OCI-LY7 (cell line): ENCODE results near the gene KIAA0930. TPM values are rescaled to one million over a fixed set of nuclear protein-coding genes. Genes with fewer than 3 reads are reported as not detected.

Experiments used
- BruUV-seq: library from RNA; stranded (reverse); fragments of 400-500 nt; replicated peaks from 2 replicates; lab custom pipeline; 2021; lab: Mats Ljungman, UMichigan
- CTCF ChIA-PET: fragments of 300-600 bp; sonication (Branson Sonifier 250); formaldehyde crosslinking; loops from one replicate; lab custom pipeline; 2022; ENCODE audit warnings: antibody characterized with exemption; ENCODE audit not compliant: unreplicated experiment; lab: Charles Lee
- POLR2A ChIA-PET: fragments of 300-600 bp; sonication (Branson Sonifier 250); formaldehyde crosslinking; loops from one replicate; lab custom pipeline; 2022; ENCODE audit warnings: antibody characterized with exemption; lab: Charles Lee
- DNase-seq: peaks from one replicate; pipeline ENCODE4 v3.0.0-alpha.2; 2015; ENCODE audit warnings: low spot score
- H2AFZ ChIP-seq: fragments of 200-600 bp; sonication (generic), shearing (Covaris generic); 2 replicates; pipeline ENCODE4 v1.6.1; 2014; ENCODE audit warnings: mild to moderate bottlenecking, antibody characterized with exemption, low read length, moderate library complexity
- H3K27ac ChIP-seq: fragments of 200-600 bp; sonication (generic); 2 replicates; pipeline ENCODE4 v1.5.1; 2014; ENCODE audit warnings: mixed run types, low read depth, mild to moderate bottlenecking, moderate library complexity, low read length, inconsistent platforms; ENCODE audit not compliant: poor library complexity, severe bottlenecking
- H3K36me3 ChIP-seq: fragments of 200-600 bp; sonication (generic); 2 replicates; pipeline ENCODE4 v1.6.1; 2014; ENCODE audit warnings: mild to moderate bottlenecking, antibody characterized with exemption, low read length, moderate library complexity, mixed read lengths; ENCODE audit not compliant: insufficient read depth
- H3K4me1 ChIP-seq: fragments of 200-600 bp; sonication (generic); 2 replicates; pipeline ENCODE4 v1.5.1; 2014; ENCODE audit warnings: mild to moderate bottlenecking, low read length; ENCODE audit not compliant: insufficient read depth, poor library complexity, severe bottlenecking
- H3K4me2 ChIP-seq: fragments of 200-600 bp; sonication (generic); 2 replicates; pipeline ENCODE4 v1.6.1; 2014; ENCODE audit warnings: mild to moderate bottlenecking, low read length
- H3K4me3 ChIP-seq: fragments of 200-600 bp; sonication (generic); 2 replicates; pipeline ENCODE4 v1.5.1; 2014; ENCODE audit warnings: mild to moderate bottlenecking, low read depth, low read length; ENCODE audit not compliant: poor library complexity, severe bottlenecking
- H3K79me2 ChIP-seq: fragments of 200-600 bp; sonication (generic); 2 replicates; pipeline ENCODE4 v1.6.1; 2016; ENCODE audit warnings: low read depth, mild to moderate bottlenecking, low read length, moderate library complexity, mixed read lengths; ENCODE audit not compliant: insufficient read depth
- H3K9me2 ChIP-seq: fragments of 200-600 bp; sonication (generic); 2 replicates; pipeline ENCODE4 v1.6.1; 2016; ENCODE audit warnings: mild to moderate bottlenecking, low read length, mixed read lengths; ENCODE audit not compliant: insufficient read depth
- H3K9me3 ChIP-seq: fragments of 200-600 bp; sonication (generic); 2 replicates; pipeline ENCODE4 v1.6.1; 2014; ENCODE audit warnings: mild to moderate bottlenecking, mixed run types, low read length, mixed read lengths
- H4K20me1 ChIP-seq: fragments of 200-600 bp; sonication (generic); 2 replicates; pipeline ENCODE4 v1.6.1; 2014; ENCODE audit warnings: mild to moderate bottlenecking, antibody characterized with exemption, low read length, moderate library complexity, mixed read lengths; ENCODE audit not compliant: insufficient read depth
- CTCF ChIP-seq: fragments of 200-600 bp; sonication (generic); conservative IDR thresholded peaks from 2 replicates; pipeline ENCODE4 v1.5.1; 2014; ENCODE audit warnings: mild to moderate bottlenecking, antibody characterized with exemption, low read length, moderate library complexity, mixed read lengths
- EZH2phosphoT487 ChIP-seq: fragments of 200-600 bp; sonication (generic); IDR thresholded peaks from 2 replicates; pipeline ENCODE4 v1.6.1; 2018; ENCODE audit warnings: low read depth, borderline replicate concordance, mild to moderate bottlenecking, mixed run types, antibody characterized with exemption, low read length, moderate library complexity, mixed read lengths
- intact Hi-C: fragments of 100-400 bp; cut with micrococcal nuclease; formaldehyde crosslinking; loops from one replicate; pipeline ENCODE4 v1.10.0; 2022; ENCODE audit not compliant: unreplicated experiment
- total RNA-seq, 2 experiments: library from RNA; depleted of rRNA in 1 of 2; stranded (reverse); fragments of >200 nt in 1 of 2; shearing (Covaris generic) in 1 of 2; gene quantifications; 2 replicates each; pipeline ENCODE4 v1.2.3, GENCODE V29; 2014 to 2022

Gene KIAA0930
- total RNA-seq, 2 experiments from 2014 or later = 80.7 to 93.9 TPM

- Histone ChIP-seq H3K79me2 (peaks cover 61% of the 10 kb centered on the region), H3K27ac (peak overlapping the region; percentile 91), H3K4me3 (peak overlapping the region; percentile 61), H3K36me3 (peaks cover 57% of the 10 kb centered on the region), H3K9me2 (no peaks in the 10 kb centered on the region), H3K4me1 (peaks cover 80% of the 10 kb centered on the region), H3K9me3 (no peaks in the 10 kb centered on the region), H2AFZ (no peak overlapping the region), H3K4me2 (peak overlapping the region; percentile 84), H4K20me1 (peaks cover 16% of the 10 kb centered on the region)
- CTCF ChIA-PET = interaction anchor here (0.6 to 1.9 kb wide), 3 partner anchors 26 to 27 kb away, joined by 3 to 6 read pairs (median 3); no protein-coding TSS in a partner anchor
- no TSS peak for BruUV-seq
- TF ChIP-seq EZH2phosphoT487 (no peak), CTCF (no peak)
- peak; percentile 75 for DNase-seq
- intact Hi-C loops = loop anchor here (1.0 to 10.0 kb wide), 2 partner anchors 27 to 71 kb away; partner anchors contain the start of gene NUP50
- POLR2A ChIA-PET = interaction anchor here (0.8 to 1.3 kb wide), 3 partner anchors 10 to 27 kb away, joined by 5 to 6 read pairs (median 5); no protein-coding TSS in a partner anchor
Observed at GRCh38 chr22:45235851-45236342, 4.8 kb downstream of the KIAA0930 start.

GRCh38 chr22:45235101-45235777, 5.5 kb downstream of the KIAA0930 start:
- peak; percentile 90 for DNase-seq
- H3K4me1 ChIP-seq = peaks cover 80% of the 10 kb centered on the region
- no peaks in the 10 kb centered on the region for H3K9me2 ChIP-seq
- H3K79me2 ChIP-seq = peaks cover 60% of the 10 kb centered on the region
- H3K36me3 ChIP-seq = peaks cover 57% of the 10 kb centered on the region
- no peaks in the 10 kb centered on the region for H3K9me3 ChIP-seq
- H3K4me3 ChIP-seq = peak overlapping the region; percentile 61
- ChIA-PET POLR2A (interaction anchor here (0.8 to 1.3 kb wide), 4 partner anchors 11 to 27 kb away, joined by 3 to 6 read pairs (median 5); no protein-coding TSS in a partner anchor), CTCF (interaction anchor here (0.6 to 1.9 kb wide), 2 partner anchors 27 to 28 kb away, joined by 3 to 6 read pairs; no protein-coding TSS in a partner anchor)
- BruUV-seq = no TSS peak
- no peak for TF ChIP-seq EZH2phosphoT487
- H2AFZ ChIP-seq = no peak overlapping the region
- H4K20me1 ChIP-seq = peaks cover 16% of the 10 kb centered on the region
- H3K27ac ChIP-seq = peak overlapping the region; percentile 91
- intact Hi-C loops = loop anchor here (1.0 to 10.0 kb wide), 2 partner anchors 28 to 70 kb away; partner anchors contain the start of gene NUP50
- H3K4me2 ChIP-seq = peak overlapping the region; percentile 84

GRCh38 chr22:45233827-45234226, 6.9 kb downstream of the KIAA0930 start:
- Histone ChIP-seq H2AFZ (no peak overlapping the region), H3K9me2 (no peaks in the 10 kb centered on the region), H4K20me1 (peaks cover 7% of the 10 kb centered on the region; the same call in 1 of the 2 replicates), H3K79me2 (peaks cover 46% of the 10 kb centered on the region; the same call in 1 of the 2 replicates), H3K36me3 (peaks cover 53% of the 10 kb centered on the region), H3K4me1 (peaks cover 70% of the 10 kb centered on the region), H3K4me2 (peak overlapping the region; percentile 84), H3K4me3 (no peak overlapping the region), H3K9me3 (no peaks in the 10 kb centered on the region), H3K27ac (peak overlapping the region; percentile 91)
- POLR2A ChIA-PET = interaction anchor here (0.6 to 0.9 kb wide), 4 partner anchors 12 to 70 kb away, joined by 3 to 4 read pairs (median 4); partner anchors contain the start of gene NUP50
- TF ChIP-seq EZH2phosphoT487 = no peak
- no peak for TF ChIP-seq CTCF
- CTCF ChIA-PET = interaction anchor here (0.6 kb wide), 2 partner anchors 29 kb away, joined by 3 read pairs; no protein-coding TSS in a partner anchor
- BruUV-seq = no TSS peak
- intact Hi-C loops = loop anchor here (10.0 kb wide), 1 partner anchor 69 kb away; the partner anchor contains the start of gene NUP50
- no peak for DNase-seq
